GM23248 (cell line): ENCODE measurements around the gene WDR18. TPM values are rescaled to one million over a fixed set of nuclear protein-coding genes. Genes with fewer than 3 reads are reported as not detected.

Experiments
- DNase-seq: peaks from one replicate; pipeline ENCODE4 v3.0.0-alpha.2; 2015
- H2AFZ ChIP-seq: fragments of 200-600 bp; sonication (generic); 2 replicates; pipeline ENCODE4 v1.6.1; 2016; ENCODE audit warnings: antibody characterized with exemption
- H3F3A ChIP-seq: fragments of 200-600 bp; sonication (generic); 2 replicates; pipeline ENCODE4 v1.6.1; 2016; ENCODE audit warnings: mild to moderate bottlenecking, antibody characterized with exemption, mixed run types; ENCODE audit not compliant: insufficient read depth
- H3K27ac ChIP-seq: fragments of 200-600 bp; sonication (generic); 2 replicates; pipeline ENCODE4 v1.5.1; 2016; ENCODE audit warnings: mild to moderate bottlenecking
- H3K27me3 ChIP-seq: fragments of 200-600 bp; sonication (generic); replicated peaks from 2 replicates; pipeline ENCODE4 v1.6.1; 2016; ENCODE audit warnings: mild to moderate bottlenecking; ENCODE audit not compliant: insufficient read depth
- H3K36me3 ChIP-seq: fragments of 200-600 bp; sonication (generic); 2 replicates; pipeline ENCODE4 v1.6.1; 2016; ENCODE audit warnings: low read depth, mild to moderate bottlenecking
- H3K4me1 ChIP-seq: fragments of 200-600 bp; sonication (generic); 2 replicates; pipeline ENCODE4 v1.6.1; 2016; ENCODE audit warnings: mild to moderate bottlenecking; ENCODE audit not compliant: insufficient read depth
- H3K4me2 ChIP-seq: fragments of 200-600 bp; sonication (generic); one replicate; pipeline ENCODE4 v1.6.1; 2016; ENCODE audit warnings: mild to moderate bottlenecking; ENCODE audit not compliant: unreplicated experiment
- H3K4me3 ChIP-seq: fragments of 200-600 bp; sonication (generic); 2 replicates; pipeline ENCODE4 v1.5.1; 2016; ENCODE audit warnings: mild to moderate bottlenecking
- H3K79me2 ChIP-seq: fragments of 200-600 bp; sonication (generic); 2 replicates; pipeline ENCODE4 v1.6.1; 2016; ENCODE audit warnings: mild to moderate bottlenecking; ENCODE audit not compliant: insufficient read depth
- H3K9ac ChIP-seq: fragments of 200-600 bp; sonication (generic); 2 replicates; pipeline ENCODE4 v1.6.1; 2016; ENCODE audit warnings: mild to moderate bottlenecking
- H3K9me2 ChIP-seq: fragments of 200-600 bp; sonication (generic); 2 replicates; pipeline ENCODE4 v1.6.1; 2016; ENCODE audit warnings: mixed run types, mild to moderate bottlenecking, moderate library complexity; ENCODE audit not compliant: insufficient read depth
- H3K9me3 ChIP-seq: fragments of 200-600 bp; sonication (generic); one replicate; pipeline ENCODE4 v1.6.1; 2017; ENCODE audit warnings: low read depth
- H4K20me1 ChIP-seq: fragments of 200-600 bp; sonication (generic); 2 replicates; pipeline ENCODE4 v1.6.0; 2016; ENCODE audit not compliant: insufficient read depth
- EZH2 ChIP-seq: fragments of 200-600 bp; sonication (generic); IDR thresholded peaks from 2 replicates; pipeline ENCODE4 v1.6.1; 2018; ENCODE audit warnings: antibody characterized with exemption, mild to moderate bottlenecking; ENCODE audit not compliant: insufficient read depth, poor library complexity, severe bottlenecking
- EZH2phosphoT487 ChIP-seq: fragments of 200-600 bp; sonication (generic); IDR thresholded peaks from 2 replicates; pipeline ENCODE4 v1.6.1; 2018; ENCODE audit warnings: antibody characterized with exemption, moderate library complexity, mild to moderate bottlenecking, low read depth; ENCODE audit not compliant: insufficient read depth
- WGBS, 2 experiments: methylation state at CpG; one replicate each; pipeline ENCODE4 v1.1.6; 2015 to 2017; ENCODE audit warnings: low lambda C conversion rate in 2 of 2, low coverage in 1 of 2; ENCODE audit errors: missing lambda C conversion rate in 2 of 2; 5-methylcytosine and 5-hydroxymethylcytosine counted together
- in situ Hi-C: fragments of 300-500 bp; cut with MboI; formaldehyde crosslinking; loops from 2 replicates; pipeline ENCODE4 v1.15.0; 2020
- polyA plus RNA-seq: library from polyadenylated mRNA; unstranded; fragments of >200 nt; fragmentation: Nextera tagmentation; extraction: Ambion mirVana; gene quantifications from 2 replicates; pipeline ENCODE4 v1.2.1, GENCODE V29; 2016
- total RNA-seq: library from RNA; depleted of rRNA; stranded (reverse); fragments of >200 nt; shearing (Covaris generic); gene quantifications from 2 replicates; pipeline ENCODE4 v1.2.3, GENCODE V29; 2014; rRNA removed

WDR18 gene, protein sequence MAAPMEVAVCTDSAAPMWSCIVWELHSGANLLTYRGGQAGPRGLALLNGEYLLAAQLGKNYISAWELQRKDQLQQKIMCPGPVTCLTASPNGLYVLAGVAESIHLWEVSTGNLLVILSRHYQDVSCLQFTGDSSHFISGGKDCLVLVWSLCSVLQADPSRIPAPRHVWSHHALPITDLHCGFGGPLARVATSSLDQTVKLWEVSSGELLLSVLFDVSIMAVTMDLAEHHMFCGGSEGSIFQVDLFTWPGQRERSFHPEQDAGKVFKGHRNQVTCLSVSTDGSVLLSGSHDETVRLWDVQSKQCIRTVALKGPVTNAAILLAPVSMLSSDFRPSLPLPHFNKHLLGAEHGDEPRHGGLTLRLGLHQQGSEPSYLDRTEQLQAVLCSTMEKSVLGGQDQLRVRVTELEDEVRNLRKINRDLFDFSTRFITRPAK
- 63.5 and 83.4 TPM in 2 replicates for total RNA-seq
- polyA plus RNA-seq, result 143 and 157 TPM in 2 replicates

GRCh38 chr19:984165-984967 is at the start of gene WDR18:
Gene WDR18, plus strand, starts transcription at chr19:984345. Its CDS starts 9 bp downstream, at chr19:984354.
- Histone ChIP-seq H4K20me1 (no peaks in the 10 kb centered on the region), H3K4me2 (peak within 1 kb of the TSS; percentile 94), H3K36me3 (no peaks in the 10 kb centered on the region), H3K9ac (peak within 1 kb of the TSS; percentile 87), H2AFZ (peak within 1 kb of the TSS; percentile 97), H3K4me3 (peak within 1 kb of the TSS; percentile 86), H3K9me2 (no peaks in the 10 kb centered on the region), H3K4me1 (peaks cover 11% of the 10 kb centered on the region; the same call in 1 of the 2 replicates), H3K27me3 (no peaks in the 10 kb centered on the region), H3K79me2 (peaks cover 25% of the 10 kb centered on the region), H3K9me3 (no peaks in the 10 kb centered on the region), H3F3A (peaks cover 6% of the 10 kb centered on the region), H3K27ac (peak within 1 kb of the TSS; percentile 81)
- TF ChIP-seq EZH2 (no peak), EZH2phosphoT487 (no peak)
- 1% methylated on average over 60 to 63 of the region's 78 CpGs for WGBS, 2 experiments
- peak; percentile 98 for DNase-seq
- in situ Hi-C loops, result loop anchor here (10.0 kb wide), 1 partner anchor 210 kb away; no protein-coding TSS in a partner anchor

DNA sequence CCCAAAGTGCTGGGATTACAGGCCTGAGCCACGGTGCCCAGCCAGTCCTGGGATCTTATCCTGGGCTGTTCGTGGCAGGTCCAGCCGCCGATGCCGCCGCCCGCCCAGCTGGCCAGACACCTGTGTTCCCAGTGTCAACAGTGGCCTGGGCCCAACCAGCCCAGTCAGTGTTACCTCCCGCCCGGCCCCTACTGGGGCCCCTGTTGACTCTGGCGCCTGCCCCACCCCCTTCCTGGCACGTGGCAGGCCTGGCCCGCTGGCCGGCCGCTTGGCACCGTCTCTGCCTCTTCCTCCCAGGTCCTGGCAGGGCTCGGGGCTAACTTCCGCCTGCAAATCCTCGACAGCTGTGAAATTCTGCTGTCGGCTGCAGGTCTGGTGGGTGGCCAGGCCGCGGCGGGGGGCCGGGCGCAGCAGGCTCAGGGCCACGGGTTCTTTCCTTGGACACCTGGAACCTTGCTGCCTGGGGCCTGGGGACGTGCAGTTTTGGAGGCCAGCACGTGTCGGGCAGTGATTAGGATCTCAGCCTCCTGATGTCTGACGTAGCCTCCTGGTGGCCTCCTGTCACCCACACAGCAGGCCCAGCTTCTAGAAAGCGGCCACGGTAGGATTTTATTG is 49.2 kb upstream of the WDR18 start:
- in situ Hi-C loops, result no loop called here
- no peak for TF ChIP-seq EZH2
- no peak for TF ChIP-seq EZH2phosphoT487
- H3K4me3 ChIP-seq, result no peak overlapping the region
- H3K4me2 ChIP-seq, result no peak overlapping the region
- 24 to 29% methylated on average over 27 to 31 of the region's 31 CpGs for WGBS, 2 experiments
- H3K9me3 ChIP-seq, result no peaks in the 10 kb centered on the region
- peak; percentile 71 for DNase-seq
- peak overlapping the region; percentile 22; the same call in 1 of the 2 replicates for H3K27ac ChIP-seq
- no peaks in the 10 kb centered on the region for H3K27me3 ChIP-seq
- H3K9ac ChIP-seq, result no peak overlapping the region; the same call in 1 of the 2 replicates
- H4K20me1 ChIP-seq, result no peaks in the 10 kb centered on the region
- peaks cover 2% of the 10 kb centered on the region; the same call in 1 of the 2 replicates for H3K36me3 ChIP-seq
- H3K79me2 ChIP-seq, result peaks cover 75% of the 10 kb centered on the region
- no peak overlapping the region for H2AFZ ChIP-seq
- no peaks in the 10 kb centered on the region for H3K9me2 ChIP-seq
- H3K4me1 ChIP-seq, result peaks cover 27% of the 10 kb centered on the region
- H3F3A ChIP-seq, result no peaks in the 10 kb centered on the region

DNA sequence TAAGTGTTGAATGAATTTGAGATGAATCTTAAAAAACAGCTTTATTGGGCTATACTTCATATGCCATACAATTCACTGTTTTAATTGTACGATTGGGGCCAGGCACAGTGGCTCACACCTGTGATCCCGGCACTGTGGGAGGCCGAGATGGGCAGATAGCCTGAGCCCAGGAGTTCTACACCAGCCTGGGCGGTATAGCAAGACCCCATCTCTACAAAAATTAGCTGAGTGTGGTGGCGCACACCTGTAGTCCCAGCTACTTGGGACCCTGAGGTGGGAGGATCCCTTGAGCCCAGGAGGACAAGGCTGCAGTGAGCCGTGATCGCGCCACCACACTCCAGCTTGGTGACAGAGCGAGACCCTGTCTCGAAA is 48.0 kb upstream of the WDR18 start:
- Histone ChIP-seq H3K4me2 (no peak overlapping the region), H3K27ac (no peak overlapping the region), H3K4me1 (peaks cover 27% of the 10 kb centered on the region), H3K27me3 (no peaks in the 10 kb centered on the region), H3K9me2 (no peaks in the 10 kb centered on the region), H2AFZ (no peak overlapping the region), H3K36me3 (no peaks in the 10 kb centered on the region; the same call in 1 of the 2 replicates), H3K79me2 (peaks cover 84% of the 10 kb centered on the region), H3K4me3 (no peak overlapping the region), H4K20me1 (no peaks in the 10 kb centered on the region), H3F3A (no peaks in the 10 kb centered on the region), H3K9ac (no peak overlapping the region), H3K9me3 (no peaks in the 10 kb centered on the region)
- 96 to 99% methylated on average over 10 of the region's 10 CpGs for WGBS, 2 experiments
- in situ Hi-C loops, result no loop called here
- TF ChIP-seq EZH2phosphoT487 (no peak), EZH2 (no peak)
- DNase-seq, result no peak

DNA sequence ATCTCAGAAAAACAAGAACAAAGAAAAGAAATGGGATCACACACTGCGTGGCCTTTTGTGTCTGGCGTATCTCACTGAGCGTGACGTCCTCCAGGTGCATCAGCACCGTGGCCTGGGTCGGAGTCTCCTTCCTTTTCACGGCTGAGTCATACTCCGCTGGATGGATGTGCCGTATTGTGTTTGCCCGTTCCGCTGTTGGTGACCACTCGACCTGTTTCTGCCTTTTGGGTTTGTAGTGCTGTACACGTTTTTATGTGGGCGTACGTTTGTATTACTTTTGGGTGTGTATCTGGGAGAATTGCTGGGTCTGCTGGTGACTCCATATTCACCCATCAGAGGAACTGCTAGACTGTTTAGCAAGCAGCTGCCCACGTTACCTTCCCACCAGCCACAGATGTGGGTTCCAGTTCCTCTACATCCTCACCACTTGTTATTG is 46.9 kb upstream of the WDR18 start:
- no peaks in the 10 kb centered on the region for H3K9me2 ChIP-seq
- no peak overlapping the region for H3K27ac ChIP-seq
- no peak overlapping the region for H3K9ac ChIP-seq
- H3K4me3 ChIP-seq, result no peak overlapping the region
- no peaks in the 10 kb centered on the region for H3K27me3 ChIP-seq
- peaks cover 91% of the 10 kb centered on the region for H3K79me2 ChIP-seq
- WGBS, 2 experiments, result 99% methylated on average over 16 of the region's 16 CpGs
- peaks cover 27% of the 10 kb centered on the region for H3K4me1 ChIP-seq
- H2AFZ ChIP-seq, result no peak overlapping the region
- in situ Hi-C loops, result no loop called here
- no peaks in the 10 kb centered on the region for H4K20me1 ChIP-seq
- H3K36me3 ChIP-seq, result no peaks in the 10 kb centered on the region; the same call in 1 of the 2 replicates
- no peak overlapping the region for H3K4me2 ChIP-seq
- no peaks in the 10 kb centered on the region for H3F3A ChIP-seq
- H3K9me3 ChIP-seq, result no peaks in the 10 kb centered on the region
- no peak for DNase-seq
- no peak for TF ChIP-seq EZH2
- TF ChIP-seq EZH2phosphoT487, result no peak
